CD14-positive monocyte (primary cell): ENCODE measurements around the gene SPTBN1. TPM values are rescaled to one million over a fixed set of nuclear protein-coding genes. Genes with fewer than 3 reads are reported as not detected.

Source experiments
- DNase-seq, 3 donors: peaks; one replicate each; pipeline ENCODE4 v3.0.0-alpha.2; 2011 to 2022
- H2AFZ ChIP-seq: 2 replicates; pipeline ENCODE4 v1.6.0; 2012; ENCODE audit warnings: mild to moderate bottlenecking, low read depth, low read length, inconsistent platforms; ENCODE audit not compliant: insufficient read depth, poor library complexity, severe bottlenecking
- H3K27ac ChIP-seq, 2 donors: 1 replicate in 1 of 2; 2 replicates in 1 of 2; pipeline ENCODE4 v1.5.1; 2012 to 2013; ENCODE audit warnings: low read length in 2 of 2, control low read depth in 1 of 2, inconsistent platforms in 1 of 2, low read depth in 1 of 2, mild to moderate bottlenecking in 1 of 2
- H3K27me3 ChIP-seq, 2 donors: one replicate each; pipeline versions ENCODE4 v1.6.0 to v1.6.1; 2011 to 2013; ENCODE audit warnings: low read length in 2 of 2; ENCODE audit not compliant: control insufficient read depth in 2 of 2, insufficient read depth in 2 of 2
- H3K36me3 ChIP-seq, 2 donors: replicated peaks in 1 of 2; 1 replicate in 1 of 2; 2 replicates in 1 of 2; pipeline versions ENCODE4 v1.5.1 to v1.6.1; 2012 to 2013; ENCODE audit warnings: low read length in 2 of 2, control low read depth in 1 of 2, inconsistent platforms in 1 of 2, mild to moderate bottlenecking in 1 of 2; ENCODE audit not compliant: insufficient read depth in 2 of 2, control insufficient read depth in 1 of 2
- H3K4me1 ChIP-seq, 2 donors: 1 replicate in 1 of 2; 2 replicates in 1 of 2; pipeline versions ENCODE4 v1.5.1 to v1.6.1; 2012 to 2013; ENCODE audit warnings: low read length in 2 of 2, control low read depth in 1 of 2, inconsistent platforms in 1 of 2, mild to moderate bottlenecking in 1 of 2, moderate library complexity in 1 of 2; ENCODE audit not compliant: insufficient read depth in 2 of 2, control insufficient read depth in 1 of 2
- H3K4me2 ChIP-seq: replicated peaks from 2 replicates; pipeline ENCODE3; 2012; ENCODE audit warnings: low read length, moderate library complexity, mild to moderate bottlenecking; ENCODE audit not compliant: poor library complexity, severe bottlenecking; ENCODE audit errors: extremely low read depth
- H3K4me3 ChIP-seq, 3 experiments: fragments of 200-600 bp in 1 of 3; sonication (generic) in 1 of 3; replicated peaks in 1 of 3; 1 replicate in 2 of 3; 2 replicates in 1 of 3; pipeline ENCODE4 v1.5.1; 2011 to 2013; ENCODE audit warnings: low read length in 3 of 3, mild to moderate bottlenecking in 3 of 3, control low read depth in 2 of 3, low read depth in 2 of 3, inconsistent platforms in 1 of 3, moderate library complexity in 1 of 3
- H3K79me2 ChIP-seq: 2 replicates; pipeline ENCODE4 v1.6.0; 2012; ENCODE audit warnings: mild to moderate bottlenecking, control low read depth, inconsistent platforms, low read length, moderate library complexity; ENCODE audit not compliant: insufficient read depth
- H3K9ac ChIP-seq: 2 replicates; pipeline ENCODE4 v1.6.0; 2017; ENCODE audit warnings: low read length, mild to moderate bottlenecking; ENCODE audit not compliant: insufficient read depth, poor library complexity, severe bottlenecking
- H3K9me3 ChIP-seq, 2 donors: replicated peaks in 1 of 2; 1 replicate in 1 of 2; 2 replicates in 1 of 2; pipeline versions ENCODE4 v1.5.1 to v1.6.1; 2012 to 2013; ENCODE audit warnings: low read length in 2 of 2, control low read depth in 1 of 2; ENCODE audit not compliant: control insufficient read depth in 1 of 2, insufficient read depth in 1 of 2
- H4K20me1 ChIP-seq: 2 replicates; pipeline ENCODE4 v1.6.0; 2012; ENCODE audit warnings: mild to moderate bottlenecking, low read length, control low read depth, moderate library complexity; ENCODE audit not compliant: insufficient read depth
- H3K27ac Mint-ChIP-seq, 7 donors: one replicate each; pipeline ENCODE4 v1.8.0; 2020; ENCODE audit warnings: mild to moderate bottlenecking in 7 of 7, mixed read lengths in 7 of 7, moderate library complexity in 6 of 7, inconsistent platforms in 2 of 7
- H3K27me3 Mint-ChIP-seq, 3 donors: one replicate each; pipeline ENCODE4 v1.8.0; 2021 to 2022; ENCODE audit warnings: low read depth in 3 of 3, mild to moderate bottlenecking in 3 of 3, mixed read lengths in 3 of 3, moderate library complexity in 3 of 3, inconsistent platforms in 1 of 3
- H3K36me3 Mint-ChIP-seq, 2 donors: one replicate each; pipeline ENCODE4 v1.8.0; 2020; ENCODE audit warnings: mixed read lengths in 2 of 2, inconsistent platforms in 1 of 2, mild to moderate bottlenecking in 1 of 2
- H3K4me1 Mint-ChIP-seq: one replicate; pipeline ENCODE4 v1.8.0; 2020; ENCODE audit warnings: mild to moderate bottlenecking, mixed read lengths
- H3K4me3 Mint-ChIP-seq, 2 donors: one replicate each; pipeline ENCODE4 v1.8.0; 2020; ENCODE audit warnings: mild to moderate bottlenecking in 2 of 2, mixed read lengths in 2 of 2, moderate library complexity in 1 of 2
- H3K9me3 Mint-ChIP-seq, 7 donors: one replicate each; pipeline ENCODE4 v1.8.0; 2020 to 2022; ENCODE audit warnings: mixed read lengths in 7 of 7, mild to moderate bottlenecking in 6 of 7, moderate library complexity in 6 of 7, inconsistent platforms in 2 of 7
- WGBS: methylation state at CpG from one replicate; pipeline ENCODE4 v1.1.5; 2013; ENCODE audit warnings: missing lambda C conversion rate; ENCODE audit not compliant: insufficient coverage; 5-methylcytosine and 5-hydroxymethylcytosine counted together
- intact Hi-C, 2 donors: fragments of 100-400 bp; cut with micrococcal nuclease; formaldehyde crosslinking; loops; one replicate each; pipeline versions ENCODE4 v1.15.0 to v1.15.1; 2023
- polyA plus RNA-seq, 3 donors: library from polyadenylated mRNA; depleted of rRNA in 1 of 3; unstranded in 2 of 3; stranded (reverse) in 1 of 3; fragments of 300-500 nt in 2 of 3; fragments of >200 nt in 1 of 3; fragmentation: Illumina TruSeq in 2 of 3; gene quantifications; 1 replicate in 2 of 3; 2 replicates in 1 of 3; pipeline ENCODE4 v1.2.3, GENCODE V29; 2012 to 2021
- TF ChIP-seq, protein P1 (sequence below): fragments of 200-600 bp; IDR thresholded peaks from one replicate; pipeline ENCODE4 v1.8.0; 2022; ENCODE audit warnings: antibody characterized with exemption, mild to moderate bottlenecking

Gene SPTBN1
- polyA plus RNA-seq, 3 donors: 0.79 to 2.8 (median 1.7) TPM

DNA sequence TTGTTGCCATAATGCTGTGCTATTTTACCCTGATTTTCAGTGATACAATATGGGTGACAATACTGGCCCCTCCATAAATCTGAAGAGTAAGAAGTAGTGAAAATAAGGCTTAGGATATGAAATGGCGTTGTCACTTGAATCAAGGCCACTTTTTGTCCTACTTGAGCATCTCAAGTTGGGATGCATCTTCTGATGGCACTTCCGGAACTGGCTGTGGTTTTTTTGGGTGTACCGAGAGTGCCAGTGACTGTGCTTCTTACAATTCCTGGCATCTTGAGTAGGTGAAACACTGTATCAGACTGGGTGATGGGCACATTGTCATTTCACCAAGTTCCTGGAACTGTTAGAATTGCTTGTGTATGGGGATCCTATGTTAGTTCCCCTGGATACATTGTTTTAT is 214.9 kb downstream of the SPTBN1 start:
- 90% methylated on average over 3 of the region's 3 CpGs for WGBS
- H3K9ac ChIP-seq: no peak overlapping the region
- Mint-ChIP-seq H3K4me1 (peaks cover 65% of the 10 kb centered on the region), H3K27ac (no peak overlapping the region), H3K27me3 (peaks cover 0 to 2% (median 2%) of the 10 kb centered on the region in 3 donors), H3K9me3 (no peaks in the 10 kb centered on the region), H3K4me3 (no peak overlapping the region), H3K36me3 (peaks cover 22 to 33% of the 10 kb centered on the region in 2 donors)
- H3K4me3 ChIP-seq: no peak overlapping the region
- H2AFZ ChIP-seq: no peak overlapping the region
- H3K4me1 ChIP-seq: peaks cover 64 to 66% of the 10 kb centered on the region in 2 donors
- H4K20me1 ChIP-seq: no peaks in the 10 kb centered on the region
- DNase-seq: no peak
- no peaks in the 10 kb centered on the region for H3K79me2 ChIP-seq
- no peak overlapping the region for H3K4me2 ChIP-seq
- H3K9me3 ChIP-seq: no peaks in the 10 kb centered on the region
- H3K27ac ChIP-seq: no peak overlapping the region
- intact Hi-C loops: no loop called here
- TF ChIP-seq, protein P1, sequence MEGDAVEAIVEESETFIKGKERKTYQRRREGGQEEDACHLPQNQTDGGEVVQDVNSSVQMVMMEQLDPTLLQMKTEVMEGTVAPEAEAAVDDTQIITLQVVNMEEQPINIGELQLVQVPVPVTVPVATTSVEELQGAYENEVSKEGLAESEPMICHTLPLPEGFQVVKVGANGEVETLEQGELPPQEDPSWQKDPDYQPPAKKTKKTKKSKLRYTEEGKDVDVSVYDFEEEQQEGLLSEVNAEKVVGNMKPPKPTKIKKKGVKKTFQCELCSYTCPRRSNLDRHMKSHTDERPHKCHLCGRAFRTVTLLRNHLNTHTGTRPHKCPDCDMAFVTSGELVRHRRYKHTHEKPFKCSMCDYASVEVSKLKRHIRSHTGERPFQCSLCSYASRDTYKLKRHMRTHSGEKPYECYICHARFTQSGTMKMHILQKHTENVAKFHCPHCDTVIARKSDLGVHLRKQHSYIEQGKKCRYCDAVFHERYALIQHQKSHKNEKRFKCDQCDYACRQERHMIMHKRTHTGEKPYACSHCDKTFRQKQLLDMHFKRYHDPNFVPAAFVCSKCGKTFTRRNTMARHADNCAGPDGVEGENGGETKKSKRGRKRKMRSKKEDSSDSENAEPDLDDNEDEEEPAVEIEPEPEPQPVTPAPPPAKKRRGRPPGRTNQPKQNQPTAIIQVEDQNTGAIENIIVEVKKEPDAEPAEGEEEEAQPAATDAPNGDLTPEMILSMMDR: no peak
- H3K27me3 ChIP-seq: no peaks in the 10 kb centered on the region
- H3K36me3 ChIP-seq: peaks cover 3 to 23% of the 10 kb centered on the region in 2 donors

DNA sequence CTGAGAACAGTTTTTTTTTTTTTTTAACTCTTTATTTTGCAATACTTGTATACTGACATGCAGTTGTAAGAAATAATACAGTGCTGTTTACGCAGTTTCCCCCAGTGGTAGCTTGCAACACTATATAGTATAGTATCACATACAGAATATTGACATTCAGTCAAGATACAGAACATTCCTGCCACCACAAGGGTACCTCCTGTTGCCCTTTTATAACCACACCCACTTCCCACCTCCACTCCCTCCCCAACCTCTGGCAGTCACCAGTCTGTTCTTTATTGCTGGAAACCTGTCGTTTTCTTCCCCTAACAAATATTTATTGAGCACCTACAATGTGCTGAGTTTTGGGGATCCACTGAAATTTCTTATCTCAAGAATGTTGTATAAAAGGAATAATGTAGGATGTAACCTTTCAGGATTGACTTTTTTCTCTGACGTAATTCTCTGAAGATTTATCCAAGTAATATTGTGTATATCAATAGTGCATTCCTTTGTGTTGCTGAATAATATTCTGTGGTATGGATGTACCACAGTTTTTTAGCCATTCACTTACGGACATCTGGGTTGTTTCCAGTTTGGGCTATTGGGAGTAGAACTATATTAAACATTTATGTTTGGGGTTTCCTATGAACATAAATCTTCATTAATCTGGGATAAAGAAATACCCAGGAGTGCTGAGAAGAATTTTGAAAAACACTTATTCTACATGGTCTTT is 215.9 kb downstream of the SPTBN1 start:
- H3K36me3 ChIP-seq: peaks cover 3 to 13% of the 10 kb centered on the region in 2 donors
- TF ChIP-seq, protein P1: no peak
- intact Hi-C loops: no loop called here
- peak overlapping the region in 5 of 7 donors; percentile 83 to 96 (median 91) for H3K27ac Mint-ChIP-seq
- no peaks in the 10 kb centered on the region for H3K9me3 ChIP-seq
- H3K4me1 ChIP-seq: peaks cover 59 to 60% of the 10 kb centered on the region in 2 donors
- peak overlapping the region in 1 of 2 donors; percentile 86 for H3K27ac ChIP-seq
- DNase-seq: no peak
- H3K9ac ChIP-seq: no peak overlapping the region
- H3K4me2 ChIP-seq: no peak overlapping the region
- peak overlapping the region; percentile 65 for H2AFZ ChIP-seq
- no peak overlapping the region for H3K4me3 ChIP-seq
- no peaks in the 10 kb centered on the region for H4K20me1 ChIP-seq
- H3K4me1 Mint-ChIP-seq: peaks cover 56% of the 10 kb centered on the region
- H3K27me3 Mint-ChIP-seq: peaks cover 0 to 2% (median 2%) of the 10 kb centered on the region in 3 donors
- H3K79me2 ChIP-seq: no peaks in the 10 kb centered on the region
- no CpG with 5 or more reads among the region's 4 CpGs for WGBS
- H3K4me3 Mint-ChIP-seq: no peak overlapping the region
- H3K27me3 ChIP-seq: no peaks in the 10 kb centered on the region
- H3K36me3 Mint-ChIP-seq: peaks cover 14 to 24% of the 10 kb centered on the region in 2 donors
- no peaks in the 10 kb centered on the region for H3K9me3 Mint-ChIP-seq
